ENCODE data around the gene ELANE. TPM values are rescaled to one million over a fixed set of nuclear protein-coding genes. Genes with fewer than 3 reads are reported as not detected.

Gene ELANE
- total RNA-seq, 1 donor from 2014 or later, result not detected

GRCh38 chr19:870314-870713 lies 18.2 kb downstream of the ELANE start:
- no peak overlapping the region for H3K27ac Mint-ChIP-seq
- peaks cover 8% of the 10 kb centered on the region for H3K4me1 Mint-ChIP-seq (ENCODE audit: unreplicated experiment)
- TF ChIP-seq CTCF (conservative IDR thresholded peaks at IDR 0.05), result no peak
- no peaks in the 10 kb centered on the region for H3K9me3 Mint-ChIP-seq
- no peak for DNase-seq (ENCODE audit: extremely low spot score, unreplicated experiment)
- peaks cover 12% of the 10 kb centered on the region for H3K36me3 Mint-ChIP-seq
- H3K4me3 Mint-ChIP-seq, result no peak overlapping the region
- H3K27me3 Mint-ChIP-seq, result no peaks in the 10 kb centered on the region

- DNase-seq (ENCODE audit: extremely low spot score, unreplicated experiment), result no peak
- H3K27ac Mint-ChIP-seq, result peak overlapping the region; percentile 83
- no peak for TF ChIP-seq CTCF (conservative IDR thresholded peaks at IDR 0.05)
- no peaks in the 10 kb centered on the region for H3K27me3 Mint-ChIP-seq
- H3K4me1 Mint-ChIP-seq (ENCODE audit: unreplicated experiment), result peaks cover 8% of the 10 kb centered on the region
- peaks cover 12% of the 10 kb centered on the region for H3K36me3 Mint-ChIP-seq
- H3K9me3 Mint-ChIP-seq, result no peaks in the 10 kb centered on the region
- no peak overlapping the region for H3K4me3 Mint-ChIP-seq
Measured at GRCh38 chr19:870963-871401, 18.9 kb downstream of the ELANE start.

GRCh38 chr19:871446-872265 lies 19.6 kb downstream of the ELANE start:
- no peaks in the 10 kb centered on the region for H3K27me3 Mint-ChIP-seq
- peak overlapping the region; percentile 83 for H3K27ac Mint-ChIP-seq
- H3K4me1 Mint-ChIP-seq (ENCODE audit: unreplicated experiment), result peaks cover 8% of the 10 kb centered on the region
- H3K36me3 Mint-ChIP-seq, result peaks cover 12% of the 10 kb centered on the region
- peak overlapping the region; percentile 75 for H3K4me3 Mint-ChIP-seq
- no peaks in the 10 kb centered on the region for H3K9me3 Mint-ChIP-seq
- DNase-seq (ENCODE audit: extremely low spot score, unreplicated experiment), result no peak
- no peak for TF ChIP-seq CTCF (conservative IDR thresholded peaks at IDR 0.05)

- peak overlapping the region; percentile 51 for H3K4me3 Mint-ChIP-seq
Measured at GRCh38 chr19:872266-872951, 20.3 kb downstream of the ELANE start.

GRCh38 chr19:873084-873483 lies 21.0 kb downstream of the ELANE start:
- TF ChIP-seq CTCF (conservative IDR thresholded peaks at IDR 0.05), result no peak
- H3K9me3 Mint-ChIP-seq, result no peaks in the 10 kb centered on the region
- H3K27me3 Mint-ChIP-seq, result no peaks in the 10 kb centered on the region
- H3K36me3 Mint-ChIP-seq, result peaks cover 7% of the 10 kb centered on the region
- H3K27ac Mint-ChIP-seq, result no peak overlapping the region
- H3K4me1 Mint-ChIP-seq (ENCODE audit: unreplicated experiment), result peaks cover 3% of the 10 kb centered on the region
- no peak overlapping the region for H3K4me3 Mint-ChIP-seq
- no peak for DNase-seq (ENCODE audit: extremely low spot score, unreplicated experiment)

More at GRCh38 chr19:872266-872951, 20.3 kb downstream of the ELANE start:
- Mint-ChIP-seq H3K27me3 (no peaks in the 10 kb centered on the region), H3K4me1 (ENCODE audit: unreplicated experiment) (peaks cover 6% of the 10 kb centered on the region), H3K9me3 (no peaks in the 10 kb centered on the region), H3K36me3 (peaks cover 10% of the 10 kb centered on the region), H3K27ac (peak overlapping the region; percentile 84)
- no peak for TF ChIP-seq CTCF (conservative IDR thresholded peaks at IDR 0.05)
- no peak for DNase-seq (ENCODE audit: extremely low spot score, unreplicated experiment)

All from type B pancreatic cell (in vitro differentiated cells).